Choroid plexus epithelial cell (primary cell): ENCODE data around the gene CFAP73.

Source experiments
- DNase-seq: peaks from one replicate; pipeline ENCODE4 v3.0.0-alpha.2; 2010; ENCODE audit warnings: low read depth
- H3K4me3 ChIP-seq: 2 replicates; pipeline ENCODE4 v1.5.1; 2011; ENCODE audit warnings: low read depth, mild to moderate bottlenecking, control low read depth, low read length, moderate library complexity
- TF ChIP-seq, protein P1 (sequence below): conservative IDR thresholded peaks from 2 replicates; pipeline ENCODE4 v1.5.1; 2011; ENCODE audit warnings: low read depth, mild to moderate bottlenecking, control low read depth, inconsistent platforms, low read length, moderate library complexity

The CFAP73 gene

GRCh38 chr12:113131556-113131955, 18.0 kb upstream of the CFAP73 start:
- DNase-seq, result no peak
- TF ChIP-seq, protein P1, sequence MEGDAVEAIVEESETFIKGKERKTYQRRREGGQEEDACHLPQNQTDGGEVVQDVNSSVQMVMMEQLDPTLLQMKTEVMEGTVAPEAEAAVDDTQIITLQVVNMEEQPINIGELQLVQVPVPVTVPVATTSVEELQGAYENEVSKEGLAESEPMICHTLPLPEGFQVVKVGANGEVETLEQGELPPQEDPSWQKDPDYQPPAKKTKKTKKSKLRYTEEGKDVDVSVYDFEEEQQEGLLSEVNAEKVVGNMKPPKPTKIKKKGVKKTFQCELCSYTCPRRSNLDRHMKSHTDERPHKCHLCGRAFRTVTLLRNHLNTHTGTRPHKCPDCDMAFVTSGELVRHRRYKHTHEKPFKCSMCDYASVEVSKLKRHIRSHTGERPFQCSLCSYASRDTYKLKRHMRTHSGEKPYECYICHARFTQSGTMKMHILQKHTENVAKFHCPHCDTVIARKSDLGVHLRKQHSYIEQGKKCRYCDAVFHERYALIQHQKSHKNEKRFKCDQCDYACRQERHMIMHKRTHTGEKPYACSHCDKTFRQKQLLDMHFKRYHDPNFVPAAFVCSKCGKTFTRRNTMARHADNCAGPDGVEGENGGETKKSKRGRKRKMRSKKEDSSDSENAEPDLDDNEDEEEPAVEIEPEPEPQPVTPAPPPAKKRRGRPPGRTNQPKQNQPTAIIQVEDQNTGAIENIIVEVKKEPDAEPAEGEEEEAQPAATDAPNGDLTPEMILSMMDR, result no peak
- no peak overlapping the region for H3K4me3 ChIP-seq

- no peak overlapping the region for H3K4me3 ChIP-seq
- TF ChIP-seq, protein P1, result no peak
- no peak for DNase-seq
These were observed 16.5 kb upstream of the CFAP73 start for GRCh38 chr12:113133036-113133435.

DNA sequence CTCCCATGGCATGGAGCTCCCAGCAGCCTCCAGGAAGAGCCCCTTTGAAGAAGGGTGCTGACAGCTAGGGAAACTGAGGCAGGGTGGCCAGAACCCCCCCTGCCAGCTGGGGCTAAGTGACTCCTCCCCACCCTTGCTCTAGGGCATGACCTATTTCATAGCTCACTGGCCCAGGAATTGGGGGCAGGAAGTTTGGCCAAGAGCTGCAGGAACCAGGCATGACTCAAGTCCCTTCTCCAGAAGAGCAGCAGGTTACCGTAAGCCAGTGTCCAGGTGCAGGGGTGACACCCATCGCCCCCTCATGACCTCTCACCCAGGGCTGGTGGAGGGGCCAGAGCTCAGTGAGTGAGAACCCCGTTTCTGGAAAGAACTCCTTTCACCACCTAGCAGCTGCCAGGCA, 15.9 kb upstream of the CFAP73 start:
- no peak overlapping the region for H3K4me3 ChIP-seq
- TF ChIP-seq, protein P1, result no peak
- DNase-seq, result no peak

DNA sequence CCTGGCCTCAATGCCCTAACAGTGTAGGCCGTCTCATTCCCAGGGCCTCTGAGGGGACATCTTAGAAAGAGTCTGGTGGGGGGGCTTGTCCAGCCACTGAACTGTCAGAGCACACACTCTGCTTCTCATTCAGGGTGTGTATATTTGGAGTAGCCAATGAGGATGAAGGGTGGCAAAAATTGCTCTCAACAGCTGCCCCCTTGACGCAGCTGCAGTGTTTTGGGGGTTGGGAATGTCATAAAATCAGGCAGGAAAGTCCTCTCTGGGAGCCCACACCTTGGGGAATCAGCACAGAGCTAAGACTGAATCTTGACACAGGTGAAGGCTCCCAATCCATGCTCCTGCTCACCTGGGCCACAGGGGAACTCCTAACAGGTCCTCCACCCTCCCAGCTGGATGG, 15.5 kb upstream of the CFAP73 start:
- DNase-seq, result no peak
- no peak overlapping the region for H3K4me3 ChIP-seq
- TF ChIP-seq, protein P1, result no peak

DNA sequence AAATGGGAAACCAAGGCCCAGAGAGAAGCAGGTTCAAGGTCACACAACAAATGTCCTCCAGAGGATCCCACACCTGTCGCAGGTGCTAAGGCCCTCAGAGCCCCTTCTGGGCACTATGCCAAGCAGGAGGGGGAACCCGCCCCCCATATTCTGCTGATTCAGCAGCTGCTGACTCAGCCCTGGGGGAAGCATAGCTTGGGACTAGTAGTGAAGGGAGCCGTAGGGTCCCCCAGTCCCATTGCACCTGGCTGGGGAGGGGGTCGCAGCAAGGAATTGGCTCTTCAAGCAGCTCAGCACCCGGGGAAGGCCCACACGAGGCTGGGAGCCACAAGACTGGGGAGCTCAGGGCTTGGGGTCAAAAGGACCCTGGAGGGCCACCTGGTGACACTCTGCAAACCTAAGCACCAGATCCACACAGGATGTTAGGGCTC, 15.0 kb upstream of the CFAP73 start:
- no peak for DNase-seq
- TF ChIP-seq, protein P1, result no peak
- H3K4me3 ChIP-seq, result no peak overlapping the region

GRCh38 chr12:113135178-113136127, 14.1 kb upstream of the CFAP73 start, which contains the start of gene RASAL1:
TSS of gene RASAL1 (minus strand) at chr12:113135761. CDS start at chr12:113135462, 299 bp downstream.
- TF ChIP-seq, protein P1, result no peak
- DNase-seq, result no peak
- H3K4me3 ChIP-seq, result no peak within 1 kb of the TSS
